ENCODE results near the gene CCDC88C.

GRCh38 chr14:91283666-91284065, 134.0 kb downstream of the CCDC88C start:
- TF ChIP-seq, protein P1, sequence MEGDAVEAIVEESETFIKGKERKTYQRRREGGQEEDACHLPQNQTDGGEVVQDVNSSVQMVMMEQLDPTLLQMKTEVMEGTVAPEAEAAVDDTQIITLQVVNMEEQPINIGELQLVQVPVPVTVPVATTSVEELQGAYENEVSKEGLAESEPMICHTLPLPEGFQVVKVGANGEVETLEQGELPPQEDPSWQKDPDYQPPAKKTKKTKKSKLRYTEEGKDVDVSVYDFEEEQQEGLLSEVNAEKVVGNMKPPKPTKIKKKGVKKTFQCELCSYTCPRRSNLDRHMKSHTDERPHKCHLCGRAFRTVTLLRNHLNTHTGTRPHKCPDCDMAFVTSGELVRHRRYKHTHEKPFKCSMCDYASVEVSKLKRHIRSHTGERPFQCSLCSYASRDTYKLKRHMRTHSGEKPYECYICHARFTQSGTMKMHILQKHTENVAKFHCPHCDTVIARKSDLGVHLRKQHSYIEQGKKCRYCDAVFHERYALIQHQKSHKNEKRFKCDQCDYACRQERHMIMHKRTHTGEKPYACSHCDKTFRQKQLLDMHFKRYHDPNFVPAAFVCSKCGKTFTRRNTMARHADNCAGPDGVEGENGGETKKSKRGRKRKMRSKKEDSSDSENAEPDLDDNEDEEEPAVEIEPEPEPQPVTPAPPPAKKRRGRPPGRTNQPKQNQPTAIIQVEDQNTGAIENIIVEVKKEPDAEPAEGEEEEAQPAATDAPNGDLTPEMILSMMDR (IDR thresholded peaks at IDR 0.05; ENCODE audit: insufficient read depth, low read depth, low read length): no peak
- TF ChIP-seq EZH2 (IDR thresholded peaks at IDR 0.05; ENCODE audit: insufficient read depth, low read length): no peak
